Gastrocnemius medialis (tissue), 4 donors: ENCODE data around the gene YTHDC2. TPM values are rescaled to one million over a fixed set of nuclear protein-coding genes. Genes with fewer than 3 reads are reported as not detected.

Experiments used
- ATAC-seq, 2 donors: fragments of 150-250 bp; one replicate each; pipeline ENCODE4 v1.9.1; 2016
- DNase-seq, 2 donors: peaks; one replicate each; pipeline ENCODE4 v3.0.0-alpha.2; 2019
- H3K27ac ChIP-seq, 4 donors: fragments of 200-600 bp; sonication (generic); 1 replicate in 1 of 4; 2 replicates in 3 of 4; pipeline ENCODE4 v1.5.1; 2016 to 2018; ENCODE audit warnings: mild to moderate bottlenecking in 2 of 4, moderate library complexity in 1 of 4
- H3K27me3 ChIP-seq, 3 donors: fragments of 200-600 bp; sonication (generic) in 2 of 3; 1 replicate in 1 of 3; 2 replicates in 2 of 3; pipeline versions ENCODE4 v1.5.1 to v1.6.0; 2016 to 2019; ENCODE audit warnings: mild to moderate bottlenecking in 1 of 3, moderate library complexity in 1 of 3
- H3K36me3 ChIP-seq, 2 donors: fragments of 200-600 bp; sonication (generic) in 1 of 2; one replicate each; pipeline ENCODE4 v1.5.1; 2017 to 2018
- H3K4me1 ChIP-seq, 2 donors: fragments of 200-600 bp; sonication (generic) in 1 of 2; one replicate each; pipeline ENCODE4 v1.5.1; 2016 to 2017; ENCODE audit warnings: mild to moderate bottlenecking in 2 of 2
- H3K4me3 ChIP-seq, 4 donors: fragments of 200-600 bp; sonication (generic) in 3 of 4; 1 replicate in 1 of 4; 2 replicates in 3 of 4; pipeline ENCODE4 v1.5.1; 2016 to 2019; ENCODE audit warnings: mild to moderate bottlenecking in 2 of 4
- H3K9me3 ChIP-seq, 3 donors: fragments of 200-600 bp; sonication (generic) in 2 of 3; 1 replicate in 1 of 3; 2 replicates in 2 of 3; pipeline ENCODE4 v1.5.1; 2016 to 2019
- POLR2A ChIP-seq, 2 donors: fragments of 450-650 bp; IDR thresholded peaks; one replicate each; pipeline ENCODE4 v1.6.1; 2017; ENCODE audit warnings: antibody characterized with exemption in 2 of 2, mild to moderate bottlenecking in 2 of 2, moderate library complexity in 2 of 2
- in situ Hi-C, 4 donors: fragments of 200-750 bp; cut with MboI; loops; one replicate each; pipeline versions ENCODE4 v1.15.0 to v1.8.0; 2017; ENCODE audit warnings: low sequenced_read_pairs in 4 of 4
- intact Hi-C: fragments of 100-400 bp; cut with DNase I; formaldehyde crosslinking; loops from one replicate; pipeline ENCODE4 v1.15.1; 2023; ENCODE audit warnings: low total_unique reads
- total RNA-seq, 4 donors: library from RNA; depleted of rRNA; stranded (reverse); fragments of >200 nt; gene quantifications; one replicate each; pipeline versions ENCODE4 v1.1.0 to v1.2.3, GENCODE V29; 2016
- TF ChIP-seq, protein P1 (sequence below), 5 experiments: fragments of 450-650 bp in 3 of 5; fragments of 200-600 bp in 2 of 5; sonication (generic) in 2 of 5; IDR thresholded peaks in 4 of 5; conservative IDR thresholded peaks in 1 of 5; 1 replicate in 4 of 5; 2 replicates in 1 of 5; pipeline ENCODE4 v1.5.1; 2016 to 2019; ENCODE audit warnings: antibody characterized with exemption in 5 of 5, mild to moderate bottlenecking in 3 of 5, moderate library complexity in 3 of 5

Gene YTHDC2
- total RNA-seq, 4 donors from 2014 or later, result 9.0 to 22.7 (median 15.3) TPM

GRCh38 chr5:113615708-113616107, 102.2 kb downstream of the YTHDC2 start:
- H3K9me3 ChIP-seq, result no peaks in the 10 kb centered on the region
- intact Hi-C loops, result no loop called here
- no peaks in the 10 kb centered on the region for H3K4me1 ChIP-seq
- no peaks in the 10 kb centered on the region for H3K27me3 ChIP-seq
- ATAC-seq (no peak), DNase-seq (no peak)
- H3K36me3 ChIP-seq, result no peaks in the 10 kb centered on the region
- no peak for TF ChIP-seq POLR2A (IDR thresholded peaks at IDR 0.05)
- TF ChIP-seq, protein P1, sequence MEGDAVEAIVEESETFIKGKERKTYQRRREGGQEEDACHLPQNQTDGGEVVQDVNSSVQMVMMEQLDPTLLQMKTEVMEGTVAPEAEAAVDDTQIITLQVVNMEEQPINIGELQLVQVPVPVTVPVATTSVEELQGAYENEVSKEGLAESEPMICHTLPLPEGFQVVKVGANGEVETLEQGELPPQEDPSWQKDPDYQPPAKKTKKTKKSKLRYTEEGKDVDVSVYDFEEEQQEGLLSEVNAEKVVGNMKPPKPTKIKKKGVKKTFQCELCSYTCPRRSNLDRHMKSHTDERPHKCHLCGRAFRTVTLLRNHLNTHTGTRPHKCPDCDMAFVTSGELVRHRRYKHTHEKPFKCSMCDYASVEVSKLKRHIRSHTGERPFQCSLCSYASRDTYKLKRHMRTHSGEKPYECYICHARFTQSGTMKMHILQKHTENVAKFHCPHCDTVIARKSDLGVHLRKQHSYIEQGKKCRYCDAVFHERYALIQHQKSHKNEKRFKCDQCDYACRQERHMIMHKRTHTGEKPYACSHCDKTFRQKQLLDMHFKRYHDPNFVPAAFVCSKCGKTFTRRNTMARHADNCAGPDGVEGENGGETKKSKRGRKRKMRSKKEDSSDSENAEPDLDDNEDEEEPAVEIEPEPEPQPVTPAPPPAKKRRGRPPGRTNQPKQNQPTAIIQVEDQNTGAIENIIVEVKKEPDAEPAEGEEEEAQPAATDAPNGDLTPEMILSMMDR (IDR thresholded peaks at IDR 0.05 in 4 of 5, conservative IDR thresholded peaks at IDR 0.05 in 1 of 5), result no peak
- H3K4me3 ChIP-seq, result no peak overlapping the region
- in situ Hi-C loops, result loop anchor here in 2 of 4 donors (10.0 to 25.0 kb wide), 3 partner anchors 253 to 829 kb away; no protein-coding TSS in a partner anchor
- no peak overlapping the region for H3K27ac ChIP-seq

DNA sequence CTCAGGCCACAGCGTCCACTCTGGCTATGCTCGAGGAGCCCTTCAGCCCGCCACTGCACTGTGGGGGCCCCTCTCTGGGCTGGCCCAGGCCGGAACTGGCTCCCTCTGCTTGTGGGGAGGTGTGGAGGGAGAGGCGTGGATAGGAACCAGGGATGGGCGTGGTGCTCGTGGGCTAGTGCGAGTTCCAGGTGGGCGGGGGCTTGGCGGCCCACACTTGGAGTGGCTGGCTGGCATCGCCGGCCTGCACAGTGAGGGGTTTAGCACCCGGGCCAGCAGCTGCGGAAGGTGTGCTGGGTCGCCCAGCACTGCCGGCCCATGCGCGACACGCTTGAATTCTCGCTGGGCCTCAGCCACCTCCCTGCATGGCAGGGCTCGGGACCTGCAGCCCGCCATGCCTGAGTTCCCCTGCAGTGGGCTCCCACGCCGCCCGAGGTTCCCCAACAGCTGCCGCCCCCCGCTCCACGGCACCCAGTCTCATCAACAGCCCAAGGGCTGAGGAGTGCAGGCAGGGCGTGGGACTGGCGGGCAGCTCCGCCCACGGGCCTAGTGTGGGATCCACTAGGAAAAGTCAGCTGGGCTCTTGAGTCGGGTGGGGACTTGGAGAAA, 103.8 kb downstream of the YTHDC2 start:
- Histone ChIP-seq H3K36me3 (no peaks in the 10 kb centered on the region), H3K27ac (no peak overlapping the region), H3K27me3 (no peaks in the 10 kb centered on the region), H3K9me3 (no peaks in the 10 kb centered on the region), H3K4me1 (no peaks in the 10 kb centered on the region), H3K4me3 (no peak overlapping the region)
- no peak for ATAC-seq
- intact Hi-C loops, result no loop called here
- no peak for TF ChIP-seq POLR2A (IDR thresholded peaks at IDR 0.05)
- TF ChIP-seq, protein P1 (IDR thresholded peaks at IDR 0.05 in 4 of 5, conservative IDR thresholded peaks at IDR 0.05 in 1 of 5), result no peak
- no peak for DNase-seq
- in situ Hi-C loops, result loop anchor here in 2 of 4 donors (10.0 to 25.0 kb wide), 3 partner anchors 255 to 828 kb away; no protein-coding TSS in a partner anchor

GRCh38 chr5:113632996-113633395, 119.5 kb downstream of the YTHDC2 start:
- Histone ChIP-seq H3K9me3 (no peaks in the 10 kb centered on the region), H3K36me3 (no peaks in the 10 kb centered on the region), H3K4me1 (no peaks in the 10 kb centered on the region), H3K27me3 (no peaks in the 10 kb centered on the region), H3K4me3 (no peak overlapping the region), H3K27ac (no peak overlapping the region)
- TF ChIP-seq POLR2A (IDR thresholded peaks at IDR 0.05), result no peak
- TF ChIP-seq, protein P1 (IDR thresholded peaks at IDR 0.05 in 4 of 5, conservative IDR thresholded peaks at IDR 0.05 in 1 of 5), result no peak
- intact Hi-C loops (no loop called here), in situ Hi-C loops (no loop called here)
- DNase-seq (no peak), ATAC-seq (no peak)

GRCh38 chr5:113634957-113635356, 121.5 kb downstream of the YTHDC2 start:
- Histone ChIP-seq H3K27ac (no peak overlapping the region), H3K36me3 (no peaks in the 10 kb centered on the region), H3K9me3 (no peaks in the 10 kb centered on the region), H3K4me1 (no peaks in the 10 kb centered on the region), H3K4me3 (no peak overlapping the region), H3K27me3 (no peaks in the 10 kb centered on the region)
- in situ Hi-C loops (no loop called here), intact Hi-C loops (no loop called here)
- DNase-seq (no peak), ATAC-seq (no peak)
- no peak for TF ChIP-seq POLR2A (IDR thresholded peaks at IDR 0.05)
- TF ChIP-seq, protein P1 (IDR thresholded peaks at IDR 0.05 in 4 of 5, conservative IDR thresholded peaks at IDR 0.05 in 1 of 5), result no peak

- Histone ChIP-seq H3K9me3 (no peaks in the 10 kb centered on the region), H3K4me1 (no peaks in the 10 kb centered on the region)
- in situ Hi-C loops, result no loop called here
Measured at GRCh38 chr5:113641715-113642114, 128.2 kb downstream of the YTHDC2 start.

More at GRCh38 chr5:113641715-113642114, 128.2 kb downstream of the YTHDC2 start:
- H3K27me3 ChIP-seq, result no peaks in the 10 kb centered on the region
- intact Hi-C loops, result no loop called here
- ATAC-seq (no peak), DNase-seq (no peak)
- no peaks in the 10 kb centered on the region for H3K36me3 ChIP-seq
- H3K27ac ChIP-seq, result no peak overlapping the region
- no peak overlapping the region for H3K4me3 ChIP-seq
- no peak for TF ChIP-seq POLR2A (IDR thresholded peaks at IDR 0.05)
- TF ChIP-seq, protein P1 (IDR thresholded peaks at IDR 0.05 in 4 of 5, conservative IDR thresholded peaks at IDR 0.05 in 1 of 5), result no peak
